ENCODE results near the gene TMCC1.

- TF ChIP-seq CTCF (IDR thresholded peaks at IDR 0.05) (no peak), POLR2A (IDR thresholded peaks at IDR 0.05) (no peak), POLR2AphosphoS5 (IDR thresholded peaks at IDR 0.05; ENCODE audit: insufficient read depth in 1 of 2, low read depth in 1 of 2) (no peak)
Measured at GRCh38 chr3:129690963-129691362, 202.5 kb downstream of the TMCC1 start.
